HEK293 (cell line): Measurements from ENCODE around the gene CD2BP2.

Experiments used
- CTCF ChIA-PET: fragments of 350-600 bp; formaldehyde crosslinking; extraction: SDS; loops from one replicate; lab custom pipeline; 2021; ENCODE audit warnings: antibody characterized with exemption; lab: Yijun Ruan, JAX
- POLR2A ChIA-PET: fragments of 300-600 bp; formaldehyde crosslinking; extraction: SDS; loops from one replicate; lab custom pipeline; 2020; ENCODE audit warnings: antibody characterized with exemption, inconsistent platforms; lab: Yijun Ruan, JAX
- H3K27ac ChIP-seq: fragments of 200-500 bp; sonication (Bioruptor generic); 2 replicates; pipeline ENCODE4 v1.5.1; 2014; ENCODE audit warnings: low read depth, low read length, control low read depth, inconsistent platforms; ENCODE audit errors: extremely low read depth
- H3K36me3 ChIP-seq, 2 experiments: fragments of 200-500 bp in 1 of 2; sonication (Bioruptor generic) in 1 of 2; 1 replicate in 1 of 2; 2 replicates in 1 of 2; pipeline ENCODE4 v1.5.1; 2014 to 2017; ENCODE audit warnings: inconsistent platforms in 2 of 2, low read length in 2 of 2; ENCODE audit not compliant: control insufficient read depth in 2 of 2, insufficient read depth in 1 of 2
- H3K4me1 ChIP-seq: fragments of 200-500 bp; sonication (Bioruptor generic); 2 replicates; pipeline ENCODE4 v1.5.1; 2014; ENCODE audit warnings: mild to moderate bottlenecking, low read length, inconsistent platforms; ENCODE audit not compliant: control insufficient read depth, insufficient read depth
- H3K4me3 ChIP-seq: 2 replicates; pipeline ENCODE4 v1.5.1; 2011; ENCODE audit warnings: low read depth, mild to moderate bottlenecking, control low read depth, low read length, moderate library complexity
- H3K9me3 ChIP-seq: fragments of 200-500 bp; sonication (Bioruptor generic); 2 replicates; pipeline ENCODE4 v1.5.1; 2014; ENCODE audit warnings: low read depth, low read length, inconsistent platforms; ENCODE audit not compliant: control insufficient read depth, insufficient read depth
- GLIS2 ChIP-seq: fragments of 450-650 bp; formaldehyde crosslinking; IDR thresholded peaks from 2 replicates; pipeline ENCODE4 v1.5.1; 2016; ENCODE audit warnings: missing biosample characterization, missing genetic modification characterization
- MYNN ChIP-seq: fragments of 450-650 bp; formaldehyde crosslinking; IDR thresholded peaks from 2 replicates; pipeline ENCODE4 v1.5.1; 2016; ENCODE audit warnings: missing biosample characterization, missing genetic modification characterization, borderline replicate concordance
- SCRT1 ChIP-seq: fragments of 450-650 bp; formaldehyde crosslinking; IDR thresholded peaks from 2 replicates; pipeline ENCODE4 v1.5.1; 2016; ENCODE audit warnings: missing biosample characterization, missing genetic modification characterization, borderline replicate concordance
- ZEB2 ChIP-seq: fragments of 450-650 bp; formaldehyde crosslinking; IDR thresholded peaks from 2 replicates; pipeline ENCODE4 v1.5.1; 2016; ENCODE audit warnings: missing biosample characterization, missing genetic modification characterization
- ZNF114 ChIP-seq: fragments of 450-650 bp; formaldehyde crosslinking; IDR thresholded peaks from 2 replicates; pipeline ENCODE4 v1.5.0; 2017; ENCODE audit warnings: missing biosample characterization, missing genetic modification characterization
- ZNF169 ChIP-seq: fragments of 450-650 bp; formaldehyde crosslinking; IDR thresholded peaks from 2 replicates; pipeline ENCODE4 v1.5.1; 2016; ENCODE audit warnings: missing biosample characterization, missing genetic modification characterization
- ZNF24 ChIP-seq: fragments of 450-650 bp; formaldehyde crosslinking; IDR thresholded peaks from 2 replicates; pipeline ENCODE4 v1.5.1; 2016; ENCODE audit warnings: missing biosample characterization, missing genetic modification characterization
- ZNF416 ChIP-seq: fragments of 450-650 bp; formaldehyde crosslinking; IDR thresholded peaks from 2 replicates; pipeline ENCODE4 v1.5.1; 2016; ENCODE audit warnings: missing biosample characterization, missing genetic modification characterization
- ZNF843 ChIP-seq: fragments of 450-650 bp; formaldehyde crosslinking; IDR thresholded peaks from 2 replicates; pipeline ENCODE4 v1.5.1; 2016; ENCODE audit warnings: missing biosample characterization, missing genetic modification characterization
- ZSCAN23 ChIP-seq: fragments of 450-650 bp; formaldehyde crosslinking; IDR thresholded peaks from 2 replicates; pipeline ENCODE4 v1.5.1; 2016; ENCODE audit warnings: missing biosample characterization, missing genetic modification characterization
- TF ChIP-seq, protein P1 (sequence below): fragments of 450-650 bp; formaldehyde crosslinking; IDR thresholded peaks from 2 replicates; pipeline ENCODE4 v1.5.1; 2016; ENCODE audit warnings: missing biosample characterization, missing genetic modification characterization
- TF ChIP-seq, protein P2 (sequence below): fragments of 450-650 bp; formaldehyde crosslinking; IDR thresholded peaks from 2 replicates; pipeline ENCODE4 v1.5.1; 2017; ENCODE audit warnings: missing biosample characterization, missing genetic modification characterization
- TF ChIP-seq, protein P3 (sequence below): fragments of 450-650 bp; formaldehyde crosslinking; IDR thresholded peaks from 2 replicates; pipeline ENCODE4 v1.5.1; 2017; ENCODE audit warnings: missing biosample characterization, missing genetic modification characterization
- TF ChIP-seq, protein P4 (sequence below): fragments of 450-650 bp; formaldehyde crosslinking; IDR thresholded peaks from 2 replicates; pipeline ENCODE4 v1.5.1; 2016; ENCODE audit warnings: missing biosample characterization, missing genetic modification characterization
- TF ChIP-seq, protein P5 (sequence below): fragments of 450-650 bp; formaldehyde crosslinking; IDR thresholded peaks from 2 replicates; pipeline ENCODE4 v1.5.1; 2016; ENCODE audit warnings: missing biosample characterization, missing genetic modification characterization

CD2BP2 gene

DNA sequence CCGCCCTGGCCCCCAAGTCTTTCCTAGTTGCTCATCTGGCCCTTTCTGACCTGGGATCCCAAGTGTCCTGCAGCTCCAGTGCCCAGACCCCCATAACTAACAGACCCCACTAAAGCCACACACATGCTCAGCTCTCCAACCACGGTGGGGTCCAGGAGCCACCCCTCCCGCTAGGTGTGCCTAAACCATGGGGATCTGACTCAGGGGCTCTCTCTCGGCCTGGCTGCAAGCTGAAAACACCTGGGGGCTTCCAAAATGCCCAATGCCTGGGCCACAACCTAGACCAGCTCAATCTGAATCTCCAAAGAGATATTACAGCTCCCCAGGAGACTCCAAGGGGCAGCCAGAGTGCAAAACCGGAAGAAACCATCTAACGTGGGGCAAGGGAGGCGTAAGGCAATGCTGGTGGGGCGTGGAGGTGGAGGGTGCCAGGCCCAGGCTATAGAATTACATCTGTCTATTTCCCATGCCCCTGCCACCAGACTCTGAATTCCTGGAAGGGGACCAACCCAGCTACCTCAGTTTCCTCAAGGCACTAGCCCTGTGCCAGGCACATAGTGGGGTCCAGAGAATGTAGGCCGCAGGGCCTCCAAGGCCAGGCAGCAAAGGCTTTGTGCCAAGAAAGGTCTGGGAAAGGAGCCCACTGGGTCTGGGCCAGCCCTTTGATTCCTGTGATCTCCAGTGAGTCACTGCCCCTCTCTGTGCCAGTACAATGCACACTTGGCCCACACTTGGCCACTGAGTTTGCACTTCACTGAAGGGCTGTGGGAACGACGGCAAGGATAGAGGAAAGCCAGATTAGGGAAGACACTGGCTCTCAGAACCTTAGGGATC is 3.3 kb downstream of the CD2BP2 start:
- Histone ChIP-seq H3K36me3 (peaks cover 5 to 51% of the 10 kb centered on the region in 2 experiments; a peak in 2 of 3 replicates), H3K4me1 (no peaks in the 10 kb centered on the region), H3K27ac (no peak overlapping the region), H3K4me3 (no peak overlapping the region), H3K9me3 (no peaks in the 10 kb centered on the region)
- TF ChIP-seq, protein P1, sequence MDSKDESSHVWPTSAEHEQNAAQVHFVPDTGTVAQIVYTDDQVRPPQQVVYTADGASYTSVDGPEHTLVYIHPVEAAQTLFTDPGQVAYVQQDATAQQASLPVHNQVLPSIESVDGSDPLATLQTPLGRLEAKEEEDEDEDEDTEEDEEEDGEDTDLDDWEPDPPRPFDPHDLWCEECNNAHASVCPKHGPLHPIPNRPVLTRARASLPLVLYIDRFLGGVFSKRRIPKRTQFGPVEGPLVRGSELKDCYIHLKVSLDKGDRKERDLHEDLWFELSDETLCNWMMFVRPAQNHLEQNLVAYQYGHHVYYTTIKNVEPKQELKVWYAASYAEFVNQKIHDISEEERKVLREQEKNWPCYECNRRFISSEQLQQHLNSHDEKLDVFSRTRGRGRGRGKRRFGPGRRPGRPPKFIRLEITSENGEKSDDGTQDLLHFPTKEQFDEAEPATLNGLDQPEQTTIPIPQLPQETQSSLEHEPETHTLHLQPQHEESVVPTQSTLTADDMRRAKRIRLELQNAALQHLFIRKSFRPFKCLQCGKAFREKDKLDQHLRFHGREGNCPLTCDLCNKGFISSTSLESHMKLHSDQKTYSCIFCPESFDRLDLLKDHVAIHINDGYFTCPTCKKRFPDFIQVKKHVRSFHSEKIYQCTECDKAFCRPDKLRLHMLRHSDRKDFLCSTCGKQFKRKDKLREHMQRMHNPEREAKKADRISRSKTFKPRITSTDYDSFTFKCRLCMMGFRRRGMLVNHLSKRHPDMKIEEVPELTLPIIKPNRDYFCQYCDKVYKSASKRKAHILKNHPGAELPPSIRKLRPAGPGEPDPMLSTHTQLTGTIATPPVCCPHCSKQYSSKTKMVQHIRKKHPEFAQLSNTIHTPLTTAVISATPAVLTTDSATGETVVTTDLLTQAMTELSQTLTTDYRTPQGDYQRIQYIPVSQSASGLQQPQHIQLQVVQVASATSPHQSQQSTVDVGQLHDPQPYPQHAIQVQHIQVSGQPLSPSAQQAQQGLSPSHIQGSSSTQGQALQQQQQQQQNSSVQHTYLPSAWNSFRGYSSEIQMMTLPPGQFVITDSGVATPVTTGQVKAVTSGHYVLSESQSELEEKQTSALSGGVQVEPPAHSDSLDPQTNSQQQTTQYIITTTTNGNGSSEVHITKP (tag by site-specific recombination), result peak; percentile 94
- TF ChIP-seq MYNN, result no peak
- TF ChIP-seq, protein P2, sequence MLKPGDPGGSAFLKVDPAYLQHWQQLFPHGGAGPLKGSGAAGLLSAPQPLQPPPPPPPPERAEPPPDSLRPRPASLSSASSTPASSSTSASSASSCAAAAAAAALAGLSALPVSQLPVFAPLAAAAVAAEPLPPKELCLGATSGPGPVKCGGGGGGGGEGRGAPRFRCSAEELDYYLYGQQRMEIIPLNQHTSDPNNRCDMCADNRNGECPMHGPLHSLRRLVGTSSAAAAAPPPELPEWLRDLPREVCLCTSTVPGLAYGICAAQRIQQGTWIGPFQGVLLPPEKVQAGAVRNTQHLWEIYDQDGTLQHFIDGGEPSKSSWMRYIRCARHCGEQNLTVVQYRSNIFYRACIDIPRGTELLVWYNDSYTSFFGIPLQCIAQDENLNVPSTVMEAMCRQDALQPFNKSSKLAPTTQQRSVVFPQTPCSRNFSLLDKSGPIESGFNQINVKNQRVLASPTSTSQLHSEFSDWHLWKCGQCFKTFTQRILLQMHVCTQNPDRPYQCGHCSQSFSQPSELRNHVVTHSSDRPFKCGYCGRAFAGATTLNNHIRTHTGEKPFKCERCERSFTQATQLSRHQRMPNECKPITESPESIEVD (tag by site-specific recombination), result no peak
- TF ChIP-seq, protein P3, sequence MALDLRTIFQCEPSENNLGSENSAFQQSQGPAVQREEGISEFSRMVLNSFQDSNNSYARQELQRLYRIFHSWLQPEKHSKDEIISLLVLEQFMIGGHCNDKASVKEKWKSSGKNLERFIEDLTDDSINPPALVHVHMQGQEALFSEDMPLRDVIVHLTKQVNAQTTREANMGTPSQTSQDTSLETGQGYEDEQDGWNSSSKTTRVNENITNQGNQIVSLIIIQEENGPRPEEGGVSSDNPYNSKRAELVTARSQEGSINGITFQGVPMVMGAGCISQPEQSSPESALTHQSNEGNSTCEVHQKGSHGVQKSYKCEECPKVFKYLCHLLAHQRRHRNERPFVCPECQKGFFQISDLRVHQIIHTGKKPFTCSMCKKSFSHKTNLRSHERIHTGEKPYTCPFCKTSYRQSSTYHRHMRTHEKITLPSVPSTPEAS (tag by site-specific recombination), result no peak
- TF ChIP-seq SCRT1, result no peak
- no peak for TF ChIP-seq ZNF169 (tag by site-specific recombination)
- TF ChIP-seq GLIS2, result no peak
- CTCF ChIA-PET, result no interaction called here
- POLR2A ChIA-PET, result interaction anchor here (0.6 to 1.2 kb wide), 2 partner anchors 56 to 282 kb away, joined by 3 read pairs; no protein-coding TSS in a partner anchor

DNA sequence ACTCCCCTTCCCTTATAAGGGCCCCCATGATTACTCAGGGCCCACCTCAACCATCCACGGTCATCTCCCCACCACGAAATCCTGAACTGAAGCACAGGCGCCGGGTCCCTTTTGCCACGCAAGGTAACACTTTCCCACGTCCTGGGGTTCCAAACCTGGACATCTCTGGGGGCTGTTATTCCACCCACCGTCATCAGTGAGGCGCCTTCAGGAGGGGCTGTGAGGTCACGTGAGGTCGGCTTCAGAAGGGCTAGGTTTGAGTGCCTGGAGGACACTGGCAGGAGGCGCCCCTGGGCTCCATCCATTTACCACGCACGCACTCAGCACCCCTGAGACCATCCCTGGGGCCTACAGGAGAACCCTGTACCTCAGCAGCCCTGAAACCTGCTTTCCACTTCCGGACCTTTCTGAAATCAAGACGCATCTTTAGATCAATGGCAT is 4.1 kb downstream of the CD2BP2 start:
- ChIA-PET POLR2A (interaction anchor here (0.6 to 1.2 kb wide), 3 partner anchors 57 to 1859 kb away, joined by 3 read pairs; no protein-coding TSS in a partner anchor), CTCF (interaction anchor here (1.1 kb wide), 1 partner anchor 51 kb away, joined by 3 read pairs; no protein-coding TSS in a partner anchor)
- peaks cover 5 to 45% of the 10 kb centered on the region in 2 experiments; a peak in 2 of 3 replicates for H3K36me3 ChIP-seq
- H3K27ac ChIP-seq, result no peak overlapping the region
- no peaks in the 10 kb centered on the region for H3K9me3 ChIP-seq
- no peaks in the 10 kb centered on the region for H3K4me1 ChIP-seq
- no peak overlapping the region for H3K4me3 ChIP-seq
- TF ChIP-seq ZNF843 (tag by site-specific recombination), result no peak
- TF ChIP-seq ZNF24 (tag by site-specific recombination), result no peak
- TF ChIP-seq ZNF416 (tag by site-specific recombination), result no peak
- TF ChIP-seq, protein P2 (tag by site-specific recombination), result no peak
- TF ChIP-seq, protein P4, sequence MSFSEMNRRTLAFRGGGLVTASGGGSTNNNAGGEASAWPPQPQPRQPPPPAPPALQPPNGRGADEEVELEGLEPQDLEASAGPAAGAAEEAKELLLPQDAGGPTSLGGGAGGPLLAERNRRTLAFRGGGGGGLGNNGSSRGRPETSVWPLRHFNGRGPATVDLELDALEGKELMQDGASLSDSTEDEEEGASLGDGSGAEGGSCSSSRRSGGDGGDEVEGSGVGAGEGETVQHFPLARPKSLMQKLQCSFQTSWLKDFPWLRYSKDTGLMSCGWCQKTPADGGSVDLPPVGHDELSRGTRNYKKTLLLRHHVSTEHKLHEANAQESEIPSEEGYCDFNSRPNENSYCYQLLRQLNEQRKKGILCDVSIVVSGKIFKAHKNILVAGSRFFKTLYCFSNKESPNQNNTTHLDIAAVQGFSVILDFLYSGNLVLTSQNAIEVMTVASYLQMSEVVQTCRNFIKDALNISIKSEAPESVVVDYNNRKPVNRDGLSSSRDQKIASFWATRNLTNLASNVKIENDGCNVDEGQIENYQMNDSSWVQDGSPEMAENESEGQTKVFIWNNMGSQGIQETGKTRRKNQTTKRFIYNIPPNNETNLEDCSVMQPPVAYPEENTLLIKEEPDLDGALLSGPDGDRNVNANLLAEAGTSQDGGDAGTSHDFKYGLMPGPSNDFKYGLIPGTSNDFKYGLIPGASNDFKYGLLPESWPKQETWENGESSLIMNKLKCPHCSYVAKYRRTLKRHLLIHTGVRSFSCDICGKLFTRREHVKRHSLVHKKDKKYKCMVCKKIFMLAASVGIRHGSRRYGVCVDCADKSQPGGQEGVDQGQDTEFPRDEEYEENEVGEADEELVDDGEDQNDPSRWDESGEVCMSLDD (tag by site-specific recombination), result no peak
- TF ChIP-seq ZSCAN23 (tag by site-specific recombination), result no peak
- no peak for TF ChIP-seq ZNF114
- TF ChIP-seq, protein P5, sequence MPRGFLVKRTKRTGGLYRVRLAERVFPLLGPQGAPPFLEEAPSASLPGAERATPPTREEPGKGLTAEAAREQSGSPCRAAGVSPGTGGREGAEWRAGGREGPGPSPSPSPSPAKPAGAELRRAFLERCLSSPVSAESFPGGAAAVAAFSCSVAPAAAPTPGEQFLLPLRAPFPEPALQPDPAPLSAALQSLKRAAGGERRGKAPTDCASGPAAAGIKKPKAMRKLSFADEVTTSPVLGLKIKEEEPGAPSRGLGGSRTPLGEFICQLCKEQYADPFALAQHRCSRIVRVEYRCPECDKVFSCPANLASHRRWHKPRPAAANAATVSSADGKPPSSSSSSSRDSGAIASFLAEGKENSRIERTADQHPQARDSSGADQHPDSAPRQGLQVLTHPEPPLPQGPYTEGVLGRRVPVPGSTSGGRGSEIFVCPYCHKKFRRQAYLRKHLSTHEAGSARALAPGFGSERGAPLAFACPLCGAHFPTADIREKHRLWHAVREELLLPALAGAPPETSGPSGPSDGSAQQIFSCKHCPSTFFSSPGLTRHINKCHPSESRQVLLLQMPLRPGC (tag by site-specific recombination), result no peak
- TF ChIP-seq ZEB2 (tag by site-specific recombination), result no peak
- TF ChIP-seq, all 188 proteins: peak for 0
